HCT116 (cell line): ENCODE results near the gene RNF4. TPM values are rescaled to one million over a fixed set of nuclear protein-coding genes. Genes with fewer than 3 reads are reported as not detected.

ENCODE experiments used
- ATAC-seq: fragments of 200-7000 bp; cut with Tn5 transposase; 2 replicates; pipeline ENCODE4 v1.9.1; 2020; ENCODE audit warnings: mild to moderate bottlenecking, moderate library complexity
- BruUV-seq: library from RNA; stranded (reverse); fragments of 400-500 nt; replicated peaks from 2 replicates; lab custom pipeline; 2021; lab: Mats Ljungman, UMichigan
- CTCF ChIA-PET: fragments of 300-600 bp; sonication (Branson Sonifier 250); formaldehyde crosslinking; loops from one replicate; lab custom pipeline; 2021; ENCODE audit warnings: antibody characterized with exemption; lab: Charles Lee
- POLR2A ChIA-PET: fragments of 300-600, 350-600 bp; sonication (Branson Sonifier 250); formaldehyde crosslinking; loops from one replicate; lab custom pipeline; 2021; ENCODE audit warnings: antibody characterized with exemption; lab: Charles Lee
- RAD21 ChIA-PET, 2 experiments: fragments of 300-600 bp; sonication (Branson Sonifier 250); formaldehyde crosslinking; loops; one replicate each; lab custom pipeline; 2023; ENCODE audit warnings: low total read pairs in 2 of 2; ENCODE audit not compliant: uncharacterized antibody in 2 of 2, unreplicated experiment in 2 of 2, low non-redundant PET in 1 of 2; lab: Charles Lee
- DNase-seq: peaks from one replicate; pipeline ENCODE4 v3.0.0-alpha.2; 2010; ENCODE audit warnings: low read depth, low spot score
- H2AFZ ChIP-seq: fragments of 200-600 bp; shearing (Covaris generic), sonication (generic); 2 replicates; pipeline ENCODE4 v1.6.1; 2017; ENCODE audit warnings: low read depth, mixed run types, mixed read lengths, antibody characterized with exemption, low read length; ENCODE audit not compliant: poor library complexity, severe bottlenecking
- H3K27ac ChIP-seq: 2 replicates; pipeline ENCODE4 v1.5.1; 2012; ENCODE audit warnings: low read depth, low read length
- H3K27me3 ChIP-seq: fragments of 200-600 bp; sonication (generic); 2 replicates; pipeline ENCODE4 v1.6.1; 2016; ENCODE audit warnings: mixed run types, low read length, mixed read lengths; ENCODE audit not compliant: insufficient read depth
- H3K36me3 ChIP-seq, 2 experiments: fragments of 200-500 bp in 1 of 2; fragments of 200-600 bp in 1 of 2; sonication (Bioruptor generic) in 1 of 2; sonication (generic) in 1 of 2; 2 replicates each; pipeline versions ENCODE4 v1.5.1 to v1.6.1; 2014 to 2016; ENCODE audit warnings: low read length in 2 of 2, inconsistent platforms in 1 of 2, mixed read lengths in 1 of 2, mixed run types in 1 of 2; ENCODE audit not compliant: insufficient read depth in 2 of 2, control insufficient read depth in 1 of 2
- H3K4me1 ChIP-seq, 2 experiments: fragments of 200-600 bp in 1 of 2; sonication (generic) in 1 of 2; 2 replicates each; pipeline versions ENCODE4 v1.5.1 to v1.6.1; 2012 to 2017; ENCODE audit warnings: low read length in 2 of 2, inconsistent platforms in 1 of 2, mild to moderate bottlenecking in 1 of 2, mixed read lengths in 1 of 2, mixed run types in 1 of 2, moderate library complexity in 1 of 2; ENCODE audit not compliant: insufficient read depth in 2 of 2, control insufficient read depth in 1 of 2
- H3K4me2 ChIP-seq: fragments of 200-600 bp; sonication (generic); 2 replicates; pipeline ENCODE4 v1.6.1; 2017; ENCODE audit warnings: mixed run types, low read length, mixed read lengths
- H3K4me3 ChIP-seq, 2 experiments: fragments of 200-600 bp in 1 of 2; sonication (generic) in 1 of 2; replicated peaks in 1 of 2; 2 replicates each; pipeline ENCODE4 v1.5.1; 2011 to 2016; ENCODE audit warnings: low read length in 2 of 2, control low read depth in 1 of 2, low read depth in 1 of 2, mild to moderate bottlenecking in 1 of 2, mixed read lengths in 1 of 2, mixed run types in 1 of 2
- H3K79me2 ChIP-seq: fragments of 200-600 bp; sonication (generic); 2 replicates; pipeline ENCODE4 v1.6.1; 2017; ENCODE audit warnings: mild to moderate bottlenecking, mixed run types, low read length, moderate library complexity, mixed read lengths; ENCODE audit not compliant: insufficient read depth
- H3K9ac ChIP-seq: fragments of 200-600 bp; sonication (generic); 2 replicates; pipeline ENCODE4 v1.6.1; 2016; ENCODE audit warnings: low read length, mixed read lengths
- H3K9me2 ChIP-seq: fragments of 200-600 bp; sonication (generic), shearing (Covaris generic); 2 replicates; pipeline ENCODE4 v1.6.1; 2017; ENCODE audit warnings: mixed run types, mild to moderate bottlenecking, moderate library complexity; ENCODE audit not compliant: insufficient read depth
- H3K9me3 ChIP-seq, 2 experiments: fragments of 200-500 bp in 1 of 2; fragments of 200-600 bp in 1 of 2; sonication (Bioruptor generic) in 1 of 2; sonication (generic) in 1 of 2; 2 replicates each; pipeline ENCODE4 v1.6.1; 2014 to 2017; ENCODE audit warnings: low read length in 2 of 2, mixed read lengths in 2 of 2, inconsistent platforms in 1 of 2, low read depth in 1 of 2, mild to moderate bottlenecking in 1 of 2, mixed run types in 1 of 2, moderate library complexity in 1 of 2; ENCODE audit not compliant: control insufficient read depth in 1 of 2, insufficient read depth in 1 of 2
- H4K20me1 ChIP-seq: fragments of 200-600 bp; sonication (generic), shearing (Covaris generic); 2 replicates; pipeline ENCODE4 v1.6.1; 2017; ENCODE audit warnings: mixed run types, mild to moderate bottlenecking, moderate library complexity; ENCODE audit not compliant: insufficient read depth
- CTCF ChIP-seq, 3 experiments: fragments of 200-600 bp in 1 of 3; sonication (generic) in 1 of 3; IDR thresholded peaks in 2 of 3; conservative IDR thresholded peaks in 1 of 3; 2 replicates each; pipeline ENCODE4 v1.5.1; 2012 to 2017; ENCODE audit warnings: low read depth in 2 of 3, low read length in 2 of 3, antibody characterized with exemption in 1 of 3, borderline replicate concordance in 1 of 3, control low read depth in 1 of 3, mild to moderate bottlenecking in 1 of 3, mixed read lengths in 1 of 3, mixed run types in 1 of 3, moderate library complexity in 1 of 3; ENCODE audit not compliant: insufficient read depth in 1 of 3
- EGR1 ChIP-seq: IDR thresholded peaks from 2 replicates; pipeline ENCODE4 v1.6.1; 2012; ENCODE audit warnings: low read depth
- EZH2 ChIP-seq: fragments of 200-600 bp; sonication (generic); IDR thresholded peaks from 2 replicates; pipeline ENCODE4 v1.6.1; 2017; ENCODE audit warnings: antibody characterized with exemption, mixed run types
- FOSL1 ChIP-seq: IDR thresholded peaks from 2 replicates; pipeline ENCODE4 v1.6.1; 2012; ENCODE audit warnings: low read depth
- JUND ChIP-seq: IDR thresholded peaks from 2 replicates; pipeline ENCODE4 v1.6.1; 2012
- POLR2A ChIP-seq: IDR thresholded peaks from 2 replicates; pipeline ENCODE4 v1.7.0; 2011; ENCODE audit warnings: borderline replicate concordance; ENCODE audit not compliant: insufficient read depth, insufficient read length; ENCODE audit errors: extremely low read depth
- RAD21 ChIP-seq: IDR thresholded peaks from 2 replicates; pipeline ENCODE4 v1.6.1; 2012; ENCODE audit warnings: low read depth, mild to moderate bottlenecking
- TCF7L2 ChIP-seq: IDR thresholded peaks from 2 replicates; pipeline ENCODE4 v1.7.0; 2011; ENCODE audit warnings: borderline replicate concordance, inconsistent platforms; ENCODE audit not compliant: insufficient read depth, insufficient read length; ENCODE audit errors: extremely low read depth
- YY1 ChIP-seq: IDR thresholded peaks from 2 replicates; pipeline ENCODE4 v1.6.1; 2011; ENCODE audit warnings: low read length, low read depth, moderate library complexity, mild to moderate bottlenecking; ENCODE audit not compliant: insufficient replicate concordance; ENCODE audit errors: extremely low read depth
- ZFX ChIP-seq: fragments of 450-650 bp; IDR thresholded peaks from 2 replicates; pipeline ENCODE4 v1.6.1; 2017
- intact Hi-C: fragments of 100-400 bp; cut with micrococcal nuclease; formaldehyde crosslinking; loops from 2 replicates; pipeline ENCODE4 v1.10.0; 2022
- total RNA-seq: library from RNA; stranded (reverse); gene quantifications from one replicate; pipeline ENCODE4 v1.2.1, GENCODE V29; 2021; ENCODE audit not compliant: unreplicated experiment

The RNF4 gene
- total RNA-seq, 1 experiment from 2014 or later, result 62.3 TPM

GRCh38 chr4:2441393-2442174 lies 27.3 kb upstream of the RNF4 start:
- no peak overlapping the region for H3K9ac ChIP-seq
- no peaks in the 10 kb centered on the region for H3K79me2 ChIP-seq
- ATAC-seq (peak; percentile 99), DNase-seq (peak; percentile 85)
- peaks cover 4 to 10% of the 10 kb centered on the region in 2 experiments; a peak in 3 of 4 replicates for H3K4me1 ChIP-seq
- ChIA-PET CTCF (interaction anchor here (0.6 to 2.7 kb wide), 19 partner anchors 8 to 224 kb away, joined by 3 to 38 read pairs (median 5); partner anchors contain the start of genes CFAP99, HAUS3, MXD4 and POLN), RAD21 (interaction anchor here (0.8 to 1.2 kb wide), 3 partner anchors 200 to 222 kb away, joined by 3 to 7 read pairs (median 3); partner anchors contain the start of genes HAUS3 (in 1 of the 2) and POLN (in 1 of the 2)), POLR2A (no interaction called here)
- intact Hi-C loops, result loop anchor here (1.0 kb wide), 2 partner anchors 161 to 221 kb away; no protein-coding TSS in a partner anchor
- BruUV-seq, result no TSS peak
- peak overlapping the region; percentile 77 for H2AFZ ChIP-seq
- TF ChIP-seq POLR2A (no peak), JUND (no peak), YY1 (peak; percentile 66), CTCF (IDR thresholded peaks at IDR 0.05 in 2 of 3, conservative IDR thresholded peaks at IDR 0.05 in 1 of 3; ENCODE audit: borderline replicate concordance in 1 of 3, insufficient read depth in 1 of 3, low read depth in 2 of 3, low read length in 2 of 3) (peak; percentile 97 to 100 (median 99)), RAD21 (peak; percentile 90), EZH2 (no peak), FOSL1 (no peak), TCF7L2 (no peak), EGR1 (peak; percentile 80), ZFX (no peak)
- H3K9me2 ChIP-seq, result no peaks in the 10 kb centered on the region
- H3K4me2 ChIP-seq, result peak overlapping the region; percentile 50
- H3K27me3 ChIP-seq, result no peaks in the 10 kb centered on the region
- no peak overlapping the region; the same call in 1 of the 2 replicates for H3K27ac ChIP-seq
- H3K36me3 ChIP-seq, result no peaks in the 10 kb centered on the region
- H3K4me3 ChIP-seq, result no peak overlapping the region
- no peaks in the 10 kb centered on the region for H4K20me1 ChIP-seq
- no peaks in the 10 kb centered on the region for H3K9me3 ChIP-seq
